SK-N-MC (cell line): ENCODE measurements around the gene XG.
"Not testable (repeated sequence)": the region's sequence is repeated elsewhere in the genome, so short reads cannot be mapped to it uniquely, and the experiment has no call there.

ENCODE experiments used
- DNase-seq: peaks from one replicate; pipeline ENCODE4 v3.0.0-alpha.2; 2011; ENCODE audit warnings: low read depth, low spot score
- H3K27ac ChIP-seq: fragments of 200-600 bp; sonication (generic); 2 replicates; pipeline ENCODE4 v1.5.1; 2016; ENCODE audit warnings: mixed run types
- H3K36me3 ChIP-seq: fragments of 200-600 bp; sonication (generic); 2 replicates; pipeline ENCODE4 v1.6.1; 2017; ENCODE audit warnings: antibody characterized with exemption, low read length, mixed read lengths; ENCODE audit not compliant: insufficient read depth
- H3K4me3 ChIP-seq: fragments of 200-600 bp; sonication (generic); 2 replicates; pipeline ENCODE4 v1.5.1; 2016
- H3K9ac ChIP-seq: fragments of 200-600 bp; sonication (generic); 2 replicates; pipeline ENCODE4 v1.8.0; 2017; ENCODE audit warnings: mixed run types, mixed read lengths; ENCODE audit not compliant: insufficient read length
- H3K9me3 ChIP-seq: fragments of 200-600 bp; sonication (generic); 2 replicates; pipeline ENCODE4 v1.6.1; 2017; ENCODE audit warnings: low read depth, mild to moderate bottlenecking, antibody characterized with exemption, low read length, moderate library complexity, mixed read lengths
- EZH2 ChIP-seq: fragments of 200-600 bp; sonication (generic); IDR thresholded peaks from one replicate; pipeline ENCODE4 v1.6.1; 2017; ENCODE audit warnings: antibody characterized with exemption
- FOXP2 ChIP-seq: optimal IDR thresholded peaks from 2 replicates; pipeline ENCODE3; 2011; ENCODE audit warnings: mild to moderate bottlenecking, moderate library complexity; ENCODE audit not compliant: insufficient read depth; ENCODE audit errors: extremely low read length, control extremely low read depth
- POLR2AphosphoS5 ChIP-seq: IDR thresholded peaks from 2 replicates; pipeline ENCODE4 v1.6.1; 2012; ENCODE audit warnings: mild to moderate bottlenecking, low read depth, low read length, borderline replicate concordance

Gene XG

GRCh38 chrX:2751874-2752300 is at the start of gene XG:
XG (plus strand) TSS chrX:2752040; CDS start chrX:2752275, 235 bp downstream.
- peak within 1 kb of the TSS; percentile 71; the same call in 1 of the 2 replicates for H3K27ac ChIP-seq
- not testable (repeated sequence) for H3K36me3 ChIP-seq, DNase-seq, H3K9me3 ChIP-seq
- peak within 1 kb of the TSS; percentile 77 for H3K4me3 ChIP-seq
- peak within 1 kb of the TSS; percentile 64 for H3K9ac ChIP-seq

- peak overlapping the region; percentile 84 for H3K27ac ChIP-seq
- DNase-seq, result no peak
- H3K9ac ChIP-seq, result no peak overlapping the region
- peaks cover 27% of the 10 kb centered on the region for H3K36me3 ChIP-seq
- TF ChIP-seq EZH2 (no peak), FOXP2 (no peak), POLR2AphosphoS5 (no peak)
- H3K4me3 ChIP-seq, result peak overlapping the region; percentile 68
- H3K9me3 ChIP-seq, result no peaks in the 10 kb centered on the region
Observed at GRCh38 chrX:2703991-2704369, 47.9 kb upstream of the XG start.

GRCh38 chrX:2705046-2705832 is 46.6 kb upstream of the XG start:
- peaks cover 22% of the 10 kb centered on the region; the same call in 1 of the 2 replicates for H3K36me3 ChIP-seq
- H3K4me3 ChIP-seq, result no peak overlapping the region
- H3K9ac ChIP-seq, result no peak overlapping the region

GRCh38 chrX:2707334-2707760 is 44.5 kb upstream of the XG start:
- TF ChIP-seq POLR2AphosphoS5, result no peak
- TF ChIP-seq FOXP2, result no peak
- no peak for TF ChIP-seq EZH2
- no peak overlapping the region for H3K9ac ChIP-seq
- no peak for DNase-seq
- no peaks in the 10 kb centered on the region for H3K9me3 ChIP-seq
- peaks cover 27% of the 10 kb centered on the region; the same call in 1 of the 2 replicates for H3K36me3 ChIP-seq
- H3K27ac ChIP-seq, result peak overlapping the region; percentile 81
- H3K4me3 ChIP-seq, result peak overlapping the region; percentile 37

More at GRCh38 chrX:2705046-2705832, 46.6 kb upstream of the XG start:
- Histone ChIP-seq H3K27ac (peak overlapping the region; percentile 70), H3K9me3 (no peaks in the 10 kb centered on the region)
- no peak for DNase-seq
- TF ChIP-seq FOXP2 (no peak), POLR2AphosphoS5 (no peak), EZH2 (no peak)

GRCh38 chrX:2708021-2708420 is 43.8 kb upstream of the XG start:
- H3K27ac ChIP-seq, result peak overlapping the region; percentile 81
- DNase-seq, result no peak
- TF ChIP-seq EZH2 (no peak), FOXP2 (no peak), POLR2AphosphoS5 (no peak)
- no peak overlapping the region for H3K9ac ChIP-seq
- no peaks in the 10 kb centered on the region for H3K9me3 ChIP-seq
- H3K36me3 ChIP-seq, result peaks cover 34% of the 10 kb centered on the region
- no peak overlapping the region for H3K4me3 ChIP-seq

- TF ChIP-seq FOXP2 (no peak), POLR2AphosphoS5 (no peak), EZH2 (no peak)
- DNase-seq, result no peak
- Histone ChIP-seq H3K9me3 (no peaks in the 10 kb centered on the region), H3K9ac (no peak overlapping the region), H3K36me3 (peaks cover 40% of the 10 kb centered on the region), H3K27ac (peak overlapping the region; percentile 68; the same call in 1 of the 2 replicates), H3K4me3 (no peak overlapping the region)
Observed at GRCh38 chrX:2708592-2709188, 43.1 kb upstream of the XG start.

GRCh38 chrX:2709556-2709955 is 42.3 kb upstream of the XG start:
- DNase-seq, result no peak
- peaks cover 45% of the 10 kb centered on the region for H3K36me3 ChIP-seq
- TF ChIP-seq EZH2 (no peak), POLR2AphosphoS5 (no peak), FOXP2 (no peak)
- no peak overlapping the region for H3K9ac ChIP-seq
- H3K9me3 ChIP-seq, result no peaks in the 10 kb centered on the region
- peak overlapping the region; percentile 84 for H3K27ac ChIP-seq
- H3K4me3 ChIP-seq, result peak overlapping the region; percentile 36; the same call in 1 of the 2 replicates

GRCh38 chrX:2710041-2710840 is 41.6 kb upstream of the XG start:
- H3K36me3 ChIP-seq, result peaks cover 49% of the 10 kb centered on the region
- H3K4me3 ChIP-seq, result peak overlapping the region; percentile 36; the same call in 1 of the 2 replicates
- DNase-seq, result no peak
- H3K27ac ChIP-seq, result peak overlapping the region; percentile 84
- no peak overlapping the region for H3K9ac ChIP-seq
- TF ChIP-seq POLR2AphosphoS5 (no peak), EZH2 (no peak), FOXP2 (no peak)
- no peaks in the 10 kb centered on the region for H3K9me3 ChIP-seq
